TTC549 (cell line): ENCODE data around the gene ARFGAP1.

Experiments used
- FAIRE-seq: peaks from 2 replicates; lab custom pipeline; 2012; peaks lifted over from hg19 to GRCh38; lab: Jason Lieb, UNC

Gene ARFGAP1

DNA sequence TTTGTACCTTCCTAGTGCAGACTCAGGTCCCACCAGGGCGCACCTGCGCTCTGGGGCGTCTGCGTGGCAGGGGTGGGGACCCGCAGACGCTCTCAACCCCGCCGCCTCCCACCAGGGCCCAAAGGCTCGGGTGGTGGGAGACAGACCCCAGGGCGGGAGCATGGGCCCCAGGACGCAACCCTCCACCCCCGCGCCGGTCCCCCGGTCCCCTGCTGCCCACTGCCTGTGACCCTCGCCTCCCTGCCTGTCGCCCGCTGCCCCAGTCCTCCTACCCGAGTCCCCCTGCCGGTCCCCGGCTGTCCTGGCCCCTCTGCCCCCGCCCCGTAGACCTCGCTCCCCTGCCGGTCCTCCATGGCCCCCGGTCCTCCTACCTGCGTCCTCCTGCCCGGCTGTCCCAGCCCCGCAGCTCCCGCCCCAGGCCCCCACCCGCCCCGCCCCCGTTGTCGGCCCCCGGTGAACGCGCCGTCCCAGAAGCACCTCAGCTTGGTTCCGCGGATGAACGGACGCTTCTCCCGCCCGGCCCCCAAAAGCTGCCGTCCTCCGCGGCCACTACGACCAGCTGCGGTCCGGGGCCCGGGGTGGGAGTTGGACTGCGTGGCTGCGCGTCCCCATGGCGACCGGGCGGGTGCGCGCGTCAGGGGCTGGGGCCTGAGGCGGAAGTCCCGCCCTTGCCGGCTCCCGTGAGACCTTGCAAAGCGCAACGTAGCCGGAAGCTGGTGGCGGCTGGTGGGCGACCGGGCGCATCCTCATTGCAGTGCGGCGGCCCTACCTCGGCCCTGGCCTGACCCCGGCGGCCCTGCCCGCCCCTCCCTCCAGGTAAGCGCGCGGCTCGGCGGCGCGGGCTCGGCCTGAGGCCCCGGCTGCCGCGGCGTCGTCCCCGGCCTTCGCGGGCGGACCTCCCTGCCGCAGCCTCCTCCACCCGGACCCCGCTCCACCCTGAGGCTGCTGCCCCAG, at the start of gene ARFGAP1:
TSS of gene ARFGAP1 (plus strand) at position 709 of the 954 bp plus-strand sequence. CDS start 2,768 bp downstream, outside the sequence.
- no peak for FAIRE-seq

DNA sequence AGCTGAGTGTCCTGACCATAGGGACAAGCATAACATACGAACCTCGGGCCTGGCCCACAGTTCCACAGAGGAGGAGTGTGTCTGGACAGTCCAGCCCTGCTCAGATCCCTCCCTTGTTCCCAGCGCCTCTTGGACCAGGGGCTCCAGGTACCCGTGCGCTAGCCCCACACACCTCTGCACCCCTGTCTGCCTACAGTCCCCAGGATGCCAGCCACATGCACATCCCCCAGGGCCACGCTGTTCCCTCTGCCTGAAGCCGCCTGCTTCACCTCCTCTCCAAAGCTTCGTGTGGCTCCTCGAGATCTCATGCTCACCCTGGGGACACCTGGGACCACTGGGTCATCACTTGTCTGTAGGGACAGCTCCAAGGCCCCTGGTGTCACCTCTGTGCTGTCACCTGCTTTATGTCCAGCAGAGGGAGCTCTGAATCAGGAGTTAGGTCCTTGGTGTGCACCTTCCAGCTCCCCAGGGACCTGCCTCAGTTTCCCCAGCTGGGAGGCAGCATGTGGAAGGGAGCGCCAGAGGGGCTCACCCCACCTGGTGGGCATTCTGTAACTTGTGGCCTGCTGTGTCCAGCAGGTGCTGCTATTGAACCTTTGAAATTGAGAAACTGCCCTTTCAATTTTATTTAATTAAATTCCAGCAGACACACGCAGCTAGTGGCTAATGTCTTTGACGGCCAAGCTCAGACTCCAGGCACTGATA, 49.3 kb upstream of the ARFGAP1 start:
- no peak for FAIRE-seq

DNA sequence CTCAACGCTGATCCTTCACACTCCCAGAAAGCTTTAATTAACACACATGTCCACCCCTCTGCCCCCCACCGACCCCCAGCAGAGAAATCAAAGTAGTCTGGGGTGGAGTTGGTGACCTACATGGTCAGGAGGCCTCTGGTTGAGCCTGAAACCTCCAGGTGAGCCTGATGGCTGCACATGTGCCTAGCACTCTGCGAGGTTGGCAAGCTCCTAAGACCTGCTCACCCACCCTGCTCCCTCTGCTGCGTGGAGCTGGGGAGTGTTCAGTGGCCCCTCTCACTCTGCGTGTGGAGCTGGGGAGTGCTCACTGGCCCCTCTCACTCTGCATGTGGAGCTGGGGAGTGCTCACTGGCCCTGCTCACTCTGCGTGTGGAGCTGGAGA, 48.8 kb upstream of the ARFGAP1 start:
- FAIRE-seq = no peak

DNA sequence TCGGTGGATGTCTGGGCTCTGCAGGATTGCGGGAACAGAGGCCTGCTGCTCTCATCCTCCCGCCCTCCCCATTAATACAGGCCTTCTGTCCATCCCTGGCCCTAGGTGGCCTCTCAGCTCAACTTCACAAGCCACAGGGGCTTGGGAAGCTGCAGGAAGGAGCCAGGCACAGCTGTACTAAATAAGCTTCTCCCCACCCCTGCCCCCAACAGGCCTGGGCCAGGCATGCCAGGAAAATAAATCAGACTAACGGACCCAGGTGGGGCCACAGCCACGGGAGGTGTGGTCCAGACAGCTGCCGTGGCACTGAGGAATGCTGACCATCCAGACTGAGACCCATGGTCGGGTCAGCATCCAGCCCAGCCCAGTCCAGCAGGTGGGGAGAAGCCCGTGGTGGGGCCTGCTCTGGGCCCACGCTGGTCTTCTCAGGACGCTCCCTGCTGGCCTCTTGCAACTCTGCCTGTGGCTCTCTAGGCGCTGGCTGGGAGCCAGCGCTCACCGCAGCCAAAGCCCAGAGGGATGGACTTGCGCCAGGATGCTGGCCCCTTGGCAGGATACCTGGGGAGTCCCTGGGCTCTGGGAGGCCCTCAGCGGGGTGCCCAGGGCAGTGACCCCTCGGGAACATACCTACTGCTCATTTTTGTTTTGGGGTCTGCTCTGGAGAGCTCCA, 48.1 kb upstream of the ARFGAP1 start:
- no peak for FAIRE-seq

DNA sequence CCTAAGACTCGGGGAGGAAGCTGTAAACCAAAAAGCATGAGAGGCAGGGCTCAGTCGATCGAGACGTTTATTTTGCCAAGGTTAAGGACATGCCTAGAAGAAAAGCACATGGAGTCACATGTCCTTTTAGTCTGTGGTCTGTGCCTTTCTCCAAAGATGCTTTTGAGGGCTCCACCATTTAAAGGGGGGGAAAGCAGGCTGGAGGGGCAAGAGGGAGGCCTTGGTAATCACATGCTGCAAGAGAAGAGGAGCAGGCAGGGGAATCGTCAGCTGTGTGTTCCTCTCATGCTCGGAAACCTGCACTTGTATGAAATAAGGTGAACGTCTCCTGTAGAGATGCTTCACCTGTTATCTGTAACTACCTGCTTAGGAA, 47.5 kb upstream of the ARFGAP1 start:
- FAIRE-seq = no peak

DNA sequence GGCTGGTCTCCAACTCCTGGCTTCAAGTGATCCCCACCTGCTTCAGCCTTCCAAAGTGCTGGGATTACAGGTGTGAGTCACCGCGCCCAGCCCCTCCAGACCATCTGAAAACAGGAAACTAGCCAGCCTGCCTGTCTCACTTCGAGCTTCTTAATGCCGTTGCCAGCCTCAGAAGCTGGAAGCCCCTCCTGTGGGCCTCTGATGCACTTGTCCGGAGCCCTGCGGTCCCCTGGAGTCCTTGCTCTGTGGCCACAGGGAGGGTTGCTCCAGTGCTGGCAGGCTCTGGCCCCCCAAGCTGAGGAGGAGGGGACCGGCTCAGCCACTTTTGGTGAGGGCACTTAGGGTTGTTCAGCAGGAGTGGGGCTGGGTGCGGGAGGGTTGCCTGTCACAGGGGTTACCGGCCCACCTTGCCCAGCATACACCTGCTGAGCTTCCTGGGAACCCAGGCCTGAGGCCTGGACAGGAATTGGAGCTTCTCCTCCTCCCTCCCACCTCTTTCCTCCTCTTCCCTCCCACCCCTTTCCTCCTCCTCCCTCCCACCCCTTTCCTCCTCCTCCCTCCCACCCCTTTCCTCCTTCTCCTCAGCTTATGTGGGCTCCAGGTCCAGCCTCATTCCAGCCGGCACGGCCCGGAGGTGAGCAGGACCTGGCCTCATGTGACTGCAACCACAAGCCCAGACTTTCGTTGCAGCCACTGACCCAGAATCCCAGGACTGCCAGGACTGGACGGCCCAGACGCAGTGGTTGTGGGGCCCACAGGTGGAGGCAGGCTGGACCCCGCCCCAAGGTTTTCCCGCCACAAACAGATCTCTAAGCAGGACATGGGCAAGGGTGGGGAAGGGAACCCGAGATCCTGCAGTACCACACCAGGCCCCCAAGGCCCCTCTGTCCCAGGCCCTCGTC, 46.3 kb upstream of the ARFGAP1 start:
- FAIRE-seq = no peak

DNA sequence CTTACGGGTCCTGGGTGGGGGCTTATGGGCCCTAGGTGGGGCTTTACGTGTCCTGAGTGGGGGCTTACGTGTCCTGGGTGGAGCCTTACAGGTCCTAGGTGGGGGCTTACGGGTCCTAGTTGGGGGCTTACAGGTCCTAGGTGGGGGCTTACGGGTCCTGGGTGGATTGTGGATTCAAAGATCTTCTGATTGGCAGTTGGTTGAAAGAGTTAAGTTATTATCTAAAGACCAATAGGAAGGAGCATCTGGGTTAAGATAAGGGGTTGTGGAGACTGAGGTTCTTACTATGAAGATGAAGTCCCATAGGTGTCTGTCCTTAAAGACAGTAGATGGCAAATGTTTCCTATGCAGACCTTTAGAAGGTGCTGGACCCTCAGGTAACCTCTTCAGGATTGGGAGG, 45.4 kb upstream of the ARFGAP1 start:
- FAIRE-seq = no peak

DNA sequence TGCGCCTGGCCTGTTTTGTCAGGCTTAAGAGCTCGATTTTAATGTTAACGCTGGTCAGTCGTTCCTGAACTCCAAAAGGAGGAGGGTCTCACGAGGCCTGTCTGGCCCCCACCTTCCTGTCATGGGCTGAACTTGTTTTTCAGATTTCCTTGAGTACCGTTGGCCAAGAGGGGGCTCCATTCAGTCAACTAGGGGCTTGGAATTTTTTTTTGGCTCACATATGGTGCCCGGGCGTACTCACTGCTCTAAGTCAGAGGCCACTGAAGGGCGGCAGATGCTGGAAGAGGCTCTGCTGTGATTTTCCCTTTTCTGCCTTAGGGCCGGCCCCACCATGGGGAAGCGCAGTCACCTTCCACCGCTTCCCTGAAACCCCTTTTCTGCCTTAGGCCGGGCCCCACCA, 43.8 kb upstream of the ARFGAP1 start:
- FAIRE-seq = no peak

DNA sequence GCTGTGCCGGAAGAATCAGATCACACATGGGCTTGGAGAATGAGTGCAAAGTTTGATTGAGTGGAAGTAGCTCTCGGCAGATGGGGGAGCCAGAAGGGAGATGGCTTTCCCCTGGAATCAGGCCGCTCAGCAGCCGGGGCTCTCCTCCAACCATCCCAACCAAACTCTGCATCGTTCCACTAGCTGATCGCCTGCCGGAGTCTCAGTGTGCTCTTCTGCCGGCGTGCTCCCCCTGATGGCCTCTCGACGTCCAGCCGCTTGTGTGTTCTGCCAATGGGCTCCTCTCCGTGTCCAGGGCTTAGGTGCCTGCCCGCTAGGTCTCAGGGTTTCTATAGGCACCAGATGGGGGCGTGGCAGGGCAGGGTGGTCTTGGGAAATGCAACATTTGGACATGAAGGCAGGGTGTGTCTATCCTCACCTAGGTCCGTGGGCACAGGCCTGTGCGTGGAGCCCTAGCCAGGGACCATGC, 41.8 kb upstream of the ARFGAP1 start:
- no peak for FAIRE-seq

DNA sequence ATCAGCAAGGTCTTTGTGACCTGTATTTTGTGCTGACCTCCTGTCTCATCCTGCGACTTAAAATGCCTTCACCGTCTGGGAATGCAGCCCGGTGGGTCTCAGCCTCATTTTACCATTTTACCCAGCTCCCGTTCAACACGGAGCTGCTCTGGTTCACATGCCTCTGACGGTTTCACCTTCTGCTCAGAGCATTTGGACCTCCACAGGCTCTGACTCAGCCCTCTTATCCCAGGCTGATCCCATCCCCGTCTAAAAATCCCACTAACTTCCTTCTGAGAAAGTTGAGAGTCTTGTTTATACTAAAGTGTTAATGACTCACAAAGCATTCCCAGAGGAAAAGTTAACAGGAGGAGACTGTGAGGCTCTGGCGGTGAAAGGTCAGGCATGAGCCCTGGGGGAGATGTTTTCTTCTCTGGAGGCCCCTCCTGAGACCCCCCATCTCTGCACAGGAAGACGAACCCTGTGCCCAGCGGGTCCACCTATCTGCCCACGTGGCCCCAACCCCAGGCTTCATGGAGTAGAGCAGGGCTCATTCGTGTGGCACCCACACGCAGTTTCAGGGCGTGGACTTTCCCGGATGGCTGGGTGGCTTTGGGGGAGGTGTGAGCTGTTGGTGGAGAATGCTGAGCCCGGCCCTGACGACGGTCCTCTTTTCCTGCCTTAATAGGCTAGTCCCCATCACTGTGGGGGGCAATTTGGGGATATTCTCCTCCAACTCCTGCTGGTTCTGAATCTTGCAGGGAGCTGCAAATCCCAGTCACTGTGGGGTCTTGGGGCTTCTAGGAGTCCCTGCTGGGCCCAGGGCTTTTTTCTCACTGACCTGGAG, 40.2 kb upstream of the ARFGAP1 start:
- FAIRE-seq = no peak

DNA sequence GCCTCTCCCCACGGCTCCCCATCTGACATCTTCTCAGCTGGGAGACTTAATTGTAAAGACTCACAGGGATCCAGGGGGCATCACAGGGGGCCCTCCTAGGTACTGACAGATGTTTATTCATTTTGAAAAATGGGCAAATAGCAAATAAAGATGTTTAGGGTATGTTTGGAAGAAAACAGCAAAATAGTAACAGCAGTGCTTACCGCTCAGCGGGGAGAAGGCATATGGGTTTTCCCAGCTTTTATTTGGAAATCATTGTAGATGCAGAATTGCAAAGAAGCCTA, 39.6 kb upstream of the ARFGAP1 start:
- FAIRE-seq = no peak

DNA sequence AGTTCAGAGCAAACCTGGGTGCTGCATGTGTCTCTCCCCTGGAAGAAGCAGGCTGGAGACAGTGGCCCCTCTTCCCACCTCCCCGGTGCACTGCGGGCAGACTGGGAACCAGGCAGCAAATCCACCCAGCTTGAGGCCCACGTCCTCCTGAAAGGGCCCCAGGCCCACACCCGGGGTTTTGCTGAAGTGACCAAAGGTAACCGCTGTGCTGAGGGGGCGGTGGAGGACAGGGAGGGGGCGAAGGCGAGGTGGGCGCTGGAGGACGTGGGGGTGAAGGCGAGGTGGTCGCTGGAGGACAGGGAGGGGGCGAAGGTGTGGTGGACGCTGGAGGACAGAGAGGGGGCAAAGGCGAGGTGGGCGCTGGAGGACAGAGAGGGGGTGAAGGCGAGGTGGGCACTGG, 38.7 kb upstream of the ARFGAP1 start:
- no peak for FAIRE-seq

DNA sequence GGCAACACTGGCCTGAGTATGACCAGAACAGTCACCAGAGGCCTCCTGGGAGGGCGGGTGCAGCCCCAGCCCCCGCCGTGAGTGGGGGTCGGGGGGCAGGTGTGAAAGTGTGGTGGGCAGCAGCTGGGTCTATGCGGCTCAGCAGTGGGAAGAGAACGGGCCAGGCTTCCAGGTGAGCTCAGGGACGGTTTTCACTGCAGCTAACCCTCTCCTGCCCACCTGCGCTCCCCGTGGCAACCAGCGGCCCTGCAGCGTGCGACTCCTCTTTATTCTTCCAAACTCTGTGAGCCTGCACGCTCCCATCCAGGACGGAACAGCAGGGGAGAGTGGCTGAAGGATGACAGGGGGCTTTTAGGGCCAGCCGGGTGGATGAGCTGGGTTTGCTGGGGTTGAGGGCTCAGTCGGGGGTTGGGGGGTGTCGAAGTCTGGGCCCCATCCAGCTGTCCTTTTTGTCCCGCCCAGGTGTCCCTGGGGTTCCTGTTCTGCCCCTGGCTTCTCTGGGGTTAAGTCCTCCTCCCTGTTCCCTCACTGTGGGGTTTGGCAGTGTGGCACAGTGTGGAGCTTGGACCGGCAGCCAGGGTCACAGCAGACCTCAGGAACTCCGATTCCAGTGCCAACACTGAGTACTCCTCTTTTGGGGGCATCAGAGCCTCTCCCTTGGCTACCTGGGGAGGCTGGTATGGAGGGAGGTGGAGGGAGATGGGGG, 37.8 kb upstream of the ARFGAP1 start:
- FAIRE-seq = no peak

DNA sequence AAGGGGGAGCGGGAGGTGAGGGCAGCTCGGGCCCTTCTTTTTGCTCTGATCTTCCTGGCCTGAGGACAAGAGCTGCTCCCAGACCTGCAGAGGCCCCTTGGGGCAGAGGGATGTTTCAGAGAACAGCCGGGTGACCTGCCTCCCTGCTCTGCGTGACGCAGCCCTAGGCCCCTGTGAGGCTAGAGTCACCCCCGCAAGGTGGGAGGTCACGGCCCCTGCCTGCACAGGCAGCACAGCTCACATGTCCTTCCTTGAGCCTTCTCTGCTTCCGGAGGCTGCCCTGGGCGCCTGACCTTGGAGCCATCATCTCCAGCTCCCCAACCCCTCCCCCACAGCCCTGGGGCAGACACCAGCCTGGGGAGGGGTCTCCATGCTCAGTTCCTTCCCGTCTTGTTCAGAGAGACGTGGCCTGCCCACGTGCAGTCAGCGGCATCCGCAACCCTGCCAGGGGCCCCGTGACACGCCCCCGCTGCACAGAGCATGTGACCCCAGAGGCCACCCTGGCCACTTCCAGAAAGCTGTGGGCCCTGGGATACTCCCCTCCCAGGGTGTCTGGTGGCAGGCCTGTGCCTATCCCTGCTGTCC, 37.1 kb upstream of the ARFGAP1 start, which contains the start of gene BIRC7:
TSS of gene BIRC7 (plus strand) at position 507 of the 585 bp plus-strand sequence. CDS start 192 bp downstream, outside the sequence.
- no peak for FAIRE-seq

DNA sequence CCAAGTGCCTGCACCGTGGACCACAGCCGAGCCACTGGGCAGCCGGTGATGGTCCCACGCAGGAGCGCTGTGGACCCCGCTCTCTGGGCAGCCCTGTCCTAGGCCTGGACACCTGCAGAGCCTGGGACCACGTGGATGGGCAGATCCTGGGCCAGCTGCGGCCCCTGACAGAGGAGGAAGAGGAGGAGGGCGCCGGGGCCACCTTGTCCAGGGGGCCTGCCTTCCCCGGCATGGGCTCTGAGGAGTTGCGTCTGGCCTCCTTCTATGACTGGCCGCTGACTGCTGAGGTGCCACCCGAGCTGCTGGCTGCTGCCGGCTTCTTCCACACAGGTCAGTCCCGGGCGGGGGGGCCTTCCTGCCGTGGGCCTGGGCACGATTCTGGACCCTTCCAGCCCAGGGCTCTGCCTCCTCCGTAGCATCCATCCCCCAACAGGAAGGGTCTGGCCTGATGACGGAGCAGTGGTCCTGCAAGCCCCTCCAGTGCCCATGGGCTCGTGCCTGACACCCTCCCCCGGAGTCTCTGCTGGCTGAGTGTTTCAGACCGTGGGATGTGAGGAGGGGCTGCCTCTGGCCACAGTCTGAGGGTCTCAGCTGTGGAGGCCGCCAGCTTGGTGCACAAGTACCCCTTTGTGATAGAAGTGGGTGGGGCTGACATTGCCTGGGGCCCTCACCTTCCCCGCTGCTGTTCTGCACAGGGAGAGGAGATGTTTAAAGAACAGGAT, 36.3 kb upstream of the ARFGAP1 start:
- FAIRE-seq = no peak

DNA sequence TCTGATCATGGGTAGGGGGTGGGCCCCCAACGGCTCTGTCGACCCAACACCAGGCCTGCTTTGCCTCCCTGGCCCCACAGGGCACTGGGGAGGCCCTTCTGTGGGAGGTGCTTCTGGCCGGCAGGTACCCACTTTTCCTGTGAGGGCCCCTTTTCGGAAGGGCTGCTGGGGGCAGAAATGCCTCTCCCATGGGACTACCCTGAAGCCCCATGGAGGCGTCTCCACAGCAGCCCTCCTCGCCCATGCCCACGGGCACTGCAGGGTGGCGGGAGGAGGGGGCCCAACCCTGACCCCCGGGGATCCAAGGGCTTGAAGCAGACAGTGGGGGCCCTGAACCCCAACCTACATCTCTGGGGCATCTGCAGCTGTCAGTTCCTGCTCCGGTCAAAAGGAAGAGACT, 34.6 kb upstream of the ARFGAP1 start:
- no peak for FAIRE-seq

DNA sequence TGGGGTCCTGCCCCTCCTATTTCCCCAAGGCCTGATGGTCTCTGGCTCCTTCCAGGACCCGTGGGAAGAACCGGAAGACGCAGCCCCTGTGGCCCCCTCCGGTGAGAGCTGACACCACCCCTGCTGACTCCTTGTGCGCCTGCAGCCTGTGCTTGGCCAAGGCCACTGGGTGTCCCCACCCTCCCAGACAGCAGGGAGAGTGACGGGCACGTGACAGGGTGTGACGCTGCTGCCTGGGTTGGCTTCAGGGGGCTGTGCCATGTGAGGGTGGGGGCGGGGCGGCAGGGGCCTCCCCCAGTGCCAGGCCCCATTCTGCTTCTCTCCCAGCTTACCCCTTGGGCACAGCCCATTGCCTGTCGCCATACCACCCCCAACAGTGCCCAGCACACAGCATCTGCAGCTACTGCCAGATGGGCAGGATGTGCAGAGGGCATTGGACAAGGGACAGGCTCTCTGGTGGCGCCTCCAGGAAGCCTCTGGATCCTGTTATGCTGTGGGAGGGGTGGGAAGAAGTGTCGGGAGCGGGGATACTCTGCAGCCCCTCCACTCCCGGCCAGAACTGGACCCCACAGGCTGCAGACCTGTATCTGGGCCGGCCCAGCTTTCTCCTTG, 34.0 kb upstream of the ARFGAP1 start:
- no peak for FAIRE-seq

DNA sequence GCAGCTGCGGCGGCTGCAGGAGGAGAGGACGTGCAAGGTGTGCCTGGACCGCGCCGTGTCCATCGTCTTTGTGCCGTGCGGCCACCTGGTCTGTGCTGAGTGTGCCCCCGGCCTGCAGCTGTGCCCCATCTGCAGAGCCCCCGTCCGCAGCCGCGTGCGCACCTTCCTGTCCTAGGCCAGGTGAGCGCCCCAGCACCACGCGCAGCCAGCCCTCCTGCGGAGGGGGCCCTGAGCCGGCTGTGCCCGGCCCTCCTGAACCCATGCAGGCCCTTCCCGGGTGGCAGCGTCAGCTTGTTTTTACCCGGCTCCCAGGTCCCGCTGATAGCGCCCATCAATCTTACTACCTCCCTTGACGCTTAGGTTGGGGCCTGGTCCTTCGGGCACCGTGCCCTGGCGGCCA, 33.2 kb upstream of the ARFGAP1 start:
- no peak for FAIRE-seq

DNA sequence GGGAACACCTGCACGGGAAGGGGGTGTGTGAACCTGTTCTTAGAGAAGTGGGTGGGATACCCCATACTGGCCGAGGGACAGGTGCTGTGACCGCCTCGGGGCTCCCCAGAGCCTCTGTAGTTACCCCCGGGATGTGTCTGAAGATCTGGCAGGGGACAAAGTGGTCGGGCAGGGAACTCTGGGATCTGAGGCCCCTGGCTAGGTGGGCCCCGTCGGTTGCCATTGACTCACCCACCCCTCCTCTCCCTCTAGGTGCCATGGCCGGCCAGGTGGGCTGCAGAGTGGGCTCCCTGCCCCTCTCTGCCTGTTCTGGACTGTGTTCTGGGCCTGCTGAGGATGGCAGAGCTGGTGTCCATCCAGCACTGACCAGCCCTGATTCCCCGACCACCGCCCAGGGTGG, 32.6 kb upstream of the ARFGAP1 start:
- no peak for FAIRE-seq
